K562 (cell line): ENCODE results near the gene UBAC2. TPM values are rescaled to one million over a fixed set of nuclear protein-coding genes. Genes with fewer than 3 reads are reported as not detected.

Experiments
- ATAC-seq: fragments of 200-7000 bp; cut with Tn5 transposase; 3 replicates; pipeline ENCODE4 v1.9.1; 2020; ENCODE audit warnings: moderate library complexity
- BruUV-seq: library from RNA; stranded (reverse); fragments of 400-500 nt; replicated peaks from 2 replicates; lab custom pipeline; 2021; lab: Mats Ljungman, UMichigan
- CTCF ChIA-PET: fragments of 300-600 bp; formaldehyde crosslinking; extraction: SDS; loops from one replicate; lab custom pipeline; 2021; ENCODE audit warnings: low intra/inter-chr PET ratio; lab: Yijun Ruan, JAX
- POLR2A ChIA-PET: fragments of 300-600, 350-650 bp; sonication (Branson Sonifier 250); formaldehyde crosslinking; extraction: SDS; loops from one replicate; lab custom pipeline; 2021; ENCODE audit warnings: antibody characterized with exemption, inconsistent platforms; lab: Yijun Ruan, JAX
- DNase-seq, 4 experiments: peaks; one replicate each; pipeline versions ENCODE4 v3.0.0 to v3.0.0-alpha.2; 2011 to 2018; ENCODE audit warnings: low spot score in 3 of 4, mixed read lengths in 3 of 4; ENCODE audit errors: extremely low read depth in 1 of 4
- FAIRE-seq: peaks from 2 replicates; lab custom pipeline; 2011; peaks lifted over from hg19 to GRCh38; lab: Jason Lieb, UNC
- H2AFZ ChIP-seq: 2 replicates; pipeline ENCODE4 v1.6.0; 2011; ENCODE audit warnings: low read depth, low read length, control low read depth, inconsistent platforms
- H3K27ac ChIP-seq: fragments of 200-600 bp; 3 replicates; pipeline ENCODE4 v1.8.0; 2011; ENCODE audit warnings: low read depth, mild to moderate bottlenecking, control low read depth, inconsistent platforms, low read length, moderate library complexity, mixed read lengths; ENCODE audit errors: extremely low read depth
- H3K27me3 ChIP-seq, 2 experiments: fragments of 300-600 bp in 1 of 2; 2 replicates in 1 of 2; 3 replicates in 1 of 2; pipeline versions ENCODE4 v1.6.0 to v1.8.0; 2011; ENCODE audit warnings: inconsistent platforms in 2 of 2, low read length in 2 of 2, mild to moderate bottlenecking in 1 of 2, mixed read lengths in 1 of 2, moderate library complexity in 1 of 2; ENCODE audit not compliant: control insufficient read depth in 2 of 2, insufficient read depth in 2 of 2
- H3K36me3 ChIP-seq: fragments of 300-600 bp; 3 replicates; pipeline ENCODE4 v1.8.0; 2011; ENCODE audit warnings: mild to moderate bottlenecking, low read length, inconsistent platforms; ENCODE audit not compliant: control insufficient read depth, insufficient read depth
- H3K4me1 ChIP-seq, 2 experiments: fragments of 200-600 bp in 1 of 2; replicated peaks in 1 of 2; 2 replicates in 1 of 2; 3 replicates in 1 of 2; pipeline versions ENCODE4 v1.5.1 to v1.8.0; 2011; ENCODE audit warnings: inconsistent platforms in 2 of 2, low read length in 2 of 2, mild to moderate bottlenecking in 1 of 2, mixed read lengths in 1 of 2, moderate library complexity in 1 of 2; ENCODE audit not compliant: control insufficient read depth in 2 of 2, insufficient read depth in 2 of 2
- H3K4me2 ChIP-seq: 2 replicates; pipeline ENCODE4 v1.6.1; 2011; ENCODE audit warnings: low read length, control low read depth, inconsistent platforms, mixed read lengths; ENCODE audit not compliant: insufficient read depth
- H3K4me3 ChIP-seq: fragments of 200-600 bp; sonication (generic), shearing (Covaris generic); 2 replicates; pipeline ENCODE4 v1.5.1; 2016; ENCODE audit warnings: control low read depth, inconsistent platforms
- H3K79me2 ChIP-seq: fragments of 200-600 bp; 3 replicates; pipeline ENCODE4 v1.8.0; 2011; ENCODE audit warnings: low read length, inconsistent platforms; ENCODE audit not compliant: control insufficient read depth, insufficient read depth
- H3K9ac ChIP-seq, 2 experiments: 2 replicates each; pipeline versions ENCODE4 v1.6.0 to v1.6.1; 2011; ENCODE audit warnings: low read depth in 2 of 2, low read length in 2 of 2, control low read depth in 1 of 2, inconsistent platforms in 1 of 2, mild to moderate bottlenecking in 1 of 2, mixed read lengths in 1 of 2; ENCODE audit not compliant: insufficient read depth in 1 of 2
- H3K9me1 ChIP-seq: one replicate; pipeline ENCODE4 v1.6.0; 2011; ENCODE audit warnings: inconsistent platforms, mild to moderate bottlenecking, low read length, moderate library complexity; ENCODE audit not compliant: control insufficient read depth, insufficient read depth
- H3K9me3 ChIP-seq: replicated peaks from 2 replicates; pipeline ENCODE4 v1.5.1; 2011; ENCODE audit warnings: low read depth, low read length, inconsistent platforms; ENCODE audit not compliant: control insufficient read depth, insufficient read depth
- H4K20me1 ChIP-seq: replicated peaks from 2 replicates; pipeline ENCODE4 v1.6.1; 2011; ENCODE audit warnings: low read length, inconsistent platforms, mixed read lengths; ENCODE audit not compliant: control insufficient read depth, insufficient read depth
- GATAD2B ChIP-seq: fragments of 450-650 bp; IDR thresholded peaks from 2 replicates; pipeline ENCODE4 v1.6.1; 2017; ENCODE audit warnings: mild to moderate bottlenecking, borderline replicate concordance
- KAT8 ChIP-seq: fragments of 450-650 bp; IDR thresholded peaks from 2 replicates; pipeline ENCODE4 v1.6.1; 2016; ENCODE audit warnings: low read depth, mild to moderate bottlenecking
- KLF16 ChIP-seq: IDR thresholded peaks from 2 replicates; pipeline ENCODE4 v1.6.1; 2016; ENCODE audit warnings: antibody characterized with exemption
- PML ChIP-seq: IDR thresholded peaks from 2 replicates; pipeline ENCODE4 v1.6.1; 2012; ENCODE audit warnings: low read length, inconsistent platforms
- RFX1 ChIP-seq: fragments of 450-650 bp; IDR thresholded peaks from 2 replicates; pipeline ENCODE4 v1.6.1; 2016; ENCODE audit warnings: mild to moderate bottlenecking, moderate library complexity
- SMAD4 ChIP-seq: fragments of 250-450 bp; sonication (Bioruptor Pico); conservative IDR thresholded peaks from 2 replicates; pipeline ENCODE4 v1.8.0; 2021; ENCODE audit warnings: inconsistent platforms, mild to moderate bottlenecking, moderate library complexity
- TRIM24 ChIP-seq, 2 experiments: fragments of 450-650 bp; IDR thresholded peaks; 2 replicates each; pipeline ENCODE4 v1.6.1; 2016
- ZFP36 ChIP-seq: fragments of 150-350 bp; IDR thresholded peaks from 2 replicates; pipeline ENCODE4 v1.6.1; 2018; ENCODE audit warnings: low read length, low read depth; ENCODE audit not compliant: partially characterized antibody
- ZNF444 ChIP-seq: fragments of 250-450 bp; sonication (Bioruptor Pico); IDR thresholded peaks from 2 replicates; pipeline ENCODE4 v1.4.0; 2020; ENCODE audit warnings: mild to moderate bottlenecking, moderate library complexity
- ZNF583 ChIP-seq: fragments of 250-450 bp; sonication (Bioruptor Pico); IDR thresholded peaks from 2 replicates; pipeline ENCODE4 v1.4.0; 2020
- ZNF589 ChIP-seq: fragments of 200-800 bp; sonication (Bioruptor generic); IDR thresholded peaks from 2 replicates; pipeline ENCODE4 v1.6.1; 2016; ENCODE audit warnings: low read depth, missing genetic modification characterization, missing compliant biosample characterization
- WGBS: fragments of 100-300 bp; shearing (Covaris generic); methylation state at CpG from one replicate; pipeline ENCODE4 v1.1.6; 2016; ENCODE audit warnings: low coverage, mixed read lengths; ENCODE audit not compliant: insufficient coverage; ENCODE audit errors: missing lambda C conversion rate; 5-methylcytosine and 5-hydroxymethylcytosine counted together
- in situ Hi-C: fragments of 300-500 bp; cut with MboI; formaldehyde crosslinking; loops from 4 replicates; pipeline ENCODE4 v1.15.0; 2018; ENCODE audit warnings: inconsistent platforms, mixed read lengths
- intact Hi-C: fragments of 100-400 bp; cut with micrococcal nuclease; formaldehyde crosslinking; loops from 2 replicates; pipeline ENCODE4 v1.14.2; 2022
- polyA plus RNA-seq, 8 experiments: library from polyadenylated mRNA; depleted of rRNA in 4 of 8; stranded (reverse) in 5 of 8; unstranded in 3 of 8; fragments of >200 nt; fragmentation: Nextera tagmentation in 2 of 8; fragmentation: Illumina TruSeq in 1 of 8; extraction: Ambion mirVana in 2 of 8; extraction: Trizol in 1 of 8; gene quantifications; 2 replicates each; pipeline versions ENCODE4 v1.2.1 to v1.2.3, GENCODE V29; 2011 to 2014; ENCODE audit warnings: inconsistent platforms in 1 of 8, missing spikeins in 1 of 8
- total RNA-seq, 7 experiments: library from RNA; depleted of rRNA in 6 of 7; stranded (reverse); fragments of >200 nt in 6 of 7; fragmentation: Illumina TruSeq in 2 of 7; extraction: Trizol in 2 of 7; gene quantifications; 2 replicates each; pipeline versions ENCODE4 v1.2.1 to v1.2.3, GENCODE V29; 2011 to 2021; ENCODE audit warnings: low replicate concordance in 1 of 7
- TF ChIP-seq, protein P1 (sequence below): fragments of 450-650 bp; IDR thresholded peaks from 2 replicates; pipeline ENCODE4 v1.6.1; 2016; ENCODE audit warnings: borderline replicate concordance
- TF ChIP-seq, protein P2 (sequence below), 2 experiments: fragments of 450-650 bp; IDR thresholded peaks; 2 replicates each; pipeline ENCODE4 v1.6.1; 2016; ENCODE audit warnings: mild to moderate bottlenecking in 2 of 2, borderline replicate concordance in 1 of 2, low read depth in 1 of 2, moderate library complexity in 1 of 2

Gene UBAC2
- total and polyA plus RNA-seq, 9 of the 15 experiments (the other 6 are each of a cell fraction or from before 2014, with no cell fraction given): 6.0 to 84.1 (median 32.3) TPM

DNA sequence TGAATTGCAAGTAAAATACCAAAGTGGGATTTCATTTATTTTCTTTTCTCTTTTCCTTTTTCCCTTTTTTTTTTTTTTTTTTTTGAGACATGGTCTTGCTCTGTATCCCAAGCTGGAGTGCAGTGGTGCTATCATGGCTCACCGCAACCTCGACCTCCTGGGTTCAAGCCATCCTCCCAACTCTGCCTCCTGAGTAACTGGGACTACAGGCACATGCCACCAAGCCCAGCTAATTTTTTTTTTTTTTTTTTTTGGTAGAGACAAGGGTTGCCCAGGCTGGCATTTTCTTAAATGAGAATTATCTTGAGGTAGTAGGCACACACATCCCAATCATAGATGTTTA lies 175.1 kb downstream of the UBAC2 start:
- no TSS peak for BruUV-seq
- intact Hi-C loops: no loop called here
- no peak overlapping the region for H3K27ac ChIP-seq
- TF ChIP-seq, protein P1, sequence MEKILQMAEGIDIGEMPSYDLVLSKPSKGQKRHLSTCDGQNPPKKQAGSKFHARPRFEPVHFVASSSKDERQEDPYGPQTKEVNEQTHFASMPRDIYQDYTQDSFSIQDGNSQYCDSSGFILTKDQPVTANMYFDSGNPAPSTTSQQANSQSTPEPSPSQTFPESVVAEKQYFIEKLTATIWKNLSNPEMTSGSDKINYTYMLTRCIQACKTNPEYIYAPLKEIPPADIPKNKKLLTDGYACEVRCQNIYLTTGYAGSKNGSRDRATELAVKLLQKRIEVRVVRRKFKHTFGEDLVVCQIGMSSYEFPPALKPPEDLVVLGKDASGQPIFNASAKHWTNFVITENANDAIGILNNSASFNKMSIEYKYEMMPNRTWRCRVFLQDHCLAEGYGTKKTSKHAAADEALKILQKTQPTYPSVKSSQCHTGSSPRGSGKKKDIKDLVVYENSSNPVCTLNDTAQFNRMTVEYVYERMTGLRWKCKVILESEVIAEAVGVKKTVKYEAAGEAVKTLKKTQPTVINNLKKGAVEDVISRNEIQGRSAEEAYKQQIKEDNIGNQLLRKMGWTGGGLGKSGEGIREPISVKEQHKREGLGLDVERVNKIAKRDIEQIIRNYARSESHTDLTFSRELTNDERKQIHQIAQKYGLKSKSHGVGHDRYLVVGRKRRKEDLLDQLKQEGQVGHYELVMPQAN: no peak
- TF ChIP-seq TRIM24 (IDR thresholded peaks at IDR 0.05) (no peak), RFX1 (no peak), GATAD2B (no peak), ZFP36 (no peak), PML (no peak), ZNF444 (CRISPR knock-in tag) (no peak), KLF16 (no peak), ZNF589 (CRISPR knock-in tag) (no peak), SMAD4 (CRISPR knock-in tag) (no peak), KAT8 (no peak), ZNF583 (CRISPR knock-in tag) (no peak)
- TF ChIP-seq, protein P2, sequence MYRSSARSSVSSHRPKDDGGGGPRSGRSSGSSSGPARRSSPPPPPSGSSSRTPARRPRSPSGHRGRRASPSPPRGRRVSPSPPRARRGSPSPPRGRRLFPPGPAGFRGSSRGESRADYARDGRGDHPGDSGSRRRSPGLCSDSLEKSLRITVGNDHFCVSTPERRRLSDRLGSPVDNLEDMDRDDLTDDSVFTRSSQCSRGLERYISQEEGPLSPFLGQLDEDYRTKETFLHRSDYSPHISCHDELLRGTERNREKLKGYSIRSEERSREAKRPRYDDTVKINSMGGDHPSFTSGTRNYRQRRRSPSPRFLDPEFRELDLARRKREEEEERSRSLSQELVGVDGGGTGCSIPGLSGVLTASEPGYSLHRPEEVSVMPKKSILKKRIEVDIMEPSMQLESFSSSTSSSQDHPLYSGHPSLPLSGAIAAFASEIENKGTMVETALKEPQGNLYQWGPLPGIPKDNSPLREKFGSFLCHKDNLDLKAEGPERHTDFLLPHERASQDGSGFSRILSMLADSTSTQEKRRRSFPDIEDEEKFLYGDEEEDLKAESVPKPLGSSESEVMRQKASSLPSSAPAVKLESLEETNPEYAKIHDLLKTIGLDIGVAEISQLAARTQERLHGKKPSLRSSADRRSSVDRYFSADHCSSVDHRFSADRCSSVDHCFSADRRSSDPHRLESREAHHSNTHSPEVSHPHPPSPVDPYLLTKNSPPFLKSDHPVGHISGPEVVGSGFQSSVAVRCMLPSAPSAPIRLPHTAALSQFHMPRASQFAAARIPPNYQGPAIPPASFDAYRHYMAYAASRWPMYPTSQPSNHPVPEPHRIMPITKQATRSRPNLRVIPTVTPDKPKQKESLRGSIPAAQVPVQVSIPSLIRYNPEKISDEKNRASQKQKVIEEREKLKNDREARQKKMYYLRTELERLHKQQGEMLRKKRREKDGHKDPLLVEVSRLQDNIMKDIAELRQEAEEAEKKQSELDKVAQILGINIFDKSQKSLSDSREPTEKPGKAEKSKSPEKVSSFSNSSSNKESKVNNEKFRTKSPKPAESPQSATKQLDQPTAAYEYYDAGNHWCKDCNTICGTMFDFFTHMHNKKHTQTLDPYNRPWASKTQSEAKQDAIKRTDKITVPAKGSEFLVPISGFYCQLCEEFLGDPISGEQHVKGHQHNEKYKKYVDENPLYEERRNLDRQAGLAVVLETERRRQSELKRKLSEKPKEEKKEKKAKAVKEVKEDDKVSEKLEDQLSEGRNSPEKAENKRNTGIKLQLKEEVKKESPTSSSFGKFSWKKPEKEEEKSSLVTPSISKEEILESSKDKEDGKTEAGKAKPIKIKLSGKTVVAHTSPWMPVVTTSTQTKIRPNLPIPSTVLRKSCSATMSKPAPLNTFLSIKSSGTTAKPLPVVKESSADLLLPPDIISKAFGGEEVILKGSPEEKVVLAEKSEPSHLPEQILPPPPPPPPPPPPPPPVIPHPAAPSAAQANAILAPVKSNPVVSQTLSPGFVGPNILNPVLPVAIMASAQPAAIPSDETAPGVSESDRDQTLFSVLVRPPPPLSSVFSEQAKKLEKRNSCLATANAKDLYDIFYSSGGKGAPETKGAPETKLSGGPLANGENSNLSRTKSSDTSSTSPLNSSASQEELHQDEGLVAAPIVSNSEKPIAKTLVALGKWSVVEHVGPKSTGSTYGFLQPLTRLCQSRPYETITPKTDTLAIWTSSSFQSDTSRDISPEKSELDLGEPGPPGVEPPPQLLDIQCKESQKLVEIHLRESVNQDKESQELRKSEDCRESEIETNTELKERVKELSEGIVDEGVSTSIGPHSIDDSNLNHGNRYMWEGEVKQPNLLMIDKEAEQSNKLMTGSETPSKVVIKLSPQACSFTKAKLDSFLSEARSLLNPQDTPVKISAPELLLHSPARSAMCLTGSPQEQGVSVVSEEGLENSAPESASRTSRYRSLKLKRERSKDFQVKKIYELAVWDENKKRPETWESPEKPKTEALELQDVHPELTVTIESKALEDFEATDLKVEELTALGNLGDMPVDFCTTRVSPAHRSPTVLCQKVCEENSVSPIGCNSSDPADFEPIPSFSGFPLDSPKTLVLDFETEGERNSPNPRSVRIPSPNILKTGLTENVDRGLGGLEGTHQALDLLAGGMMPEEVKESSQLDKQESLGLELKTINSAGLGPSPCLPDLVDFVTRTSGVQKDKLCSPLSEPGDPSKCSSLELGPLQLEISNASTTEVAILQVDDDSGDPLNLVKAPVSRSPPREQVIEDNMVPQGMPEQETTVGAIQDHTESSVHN (IDR thresholded peaks at IDR 0.05; ENCODE audit: borderline replicate concordance in 1 of 2, low read depth in 1 of 2): no peak

More for the DNA sequence above, 175.1 kb downstream of the UBAC2 start:
- no peak for DNase-seq
- no peak for FAIRE-seq
- peaks cover 0 to 4% of the 10 kb centered on the region in 2 experiments; a peak in 2 of 5 replicates for H3K4me1 ChIP-seq
- H3K79me2 ChIP-seq: no peaks in the 10 kb centered on the region
- no peak for ATAC-seq
- no peak overlapping the region for H3K9ac ChIP-seq
- in situ Hi-C loops: no loop called here
- H3K9me3 ChIP-seq: no peaks in the 10 kb centered on the region
- ChIA-PET CTCF (interaction anchor here (0.7 kb wide), 1 partner anchor 496 kb away, joined by 5 read pairs; no protein-coding TSS in a partner anchor), POLR2A (no interaction called here)
- no peaks in the 10 kb centered on the region for H3K27me3 ChIP-seq
- H4K20me1 ChIP-seq: no peaks in the 10 kb centered on the region
- peaks cover 15% of the 10 kb centered on the region; the same call in 2 of the 3 replicates for H3K36me3 ChIP-seq
- H3K4me3 ChIP-seq: no peak overlapping the region
- 83% methylated on average over 2 of the region's 2 CpGs for WGBS
- no peak overlapping the region for H3K4me2 ChIP-seq
- H3K9me1 ChIP-seq: no peaks in the 10 kb centered on the region
- H2AFZ ChIP-seq: no peak overlapping the region
